Inferior parietal cortex (tissue), 1 donor: ENCODE results near the gene MFAP3L.

ENCODE experiments used
- DNase-seq: peaks from one replicate; pipeline ENCODE4 v3.0.0-alpha.2; 2016; ENCODE audit errors: extremely low spot score

The MFAP3L gene

GRCh38 chr4:169941141-169941540 lies 85.1 kb downstream of the MFAP3L start:
- DNase-seq: no peak

GRCh38 chr4:169940460-169940859 lies 85.7 kb downstream of the MFAP3L start:
- no peak for DNase-seq
